Natural killer cell (primary cell): ENCODE results near the gene ZNF236. TPM values are rescaled to one million over a fixed set of nuclear protein-coding genes. Genes with fewer than 3 reads are reported as not detected.
"Not testable (repeated sequence)": the region's sequence is repeated elsewhere in the genome, so short reads cannot be mapped to it uniquely, and the experiment has no call there.

Experiments
- ATAC-seq, 3 donors: fragments of 150-1000 bp in 2 of 3; fragments of 200-7000 bp in 1 of 3; cut with Tn5 transposase; 1 replicate in 1 of 3; 2 replicates in 2 of 3; pipeline ENCODE4 v1.10.0; 2021; ENCODE audit warnings: mild to moderate bottlenecking in 2 of 3, moderate library complexity in 2 of 3
- DNase-seq, 2 donors: peaks; one replicate each; pipeline versions ENCODE4 v3.0.0 to v3.0.0-alpha.2; 2013 to 2021; ENCODE audit warnings: mixed read lengths in 1 of 2
- H3K27ac ChIP-seq: one replicate; pipeline ENCODE4 v1.5.1; 2013; ENCODE audit warnings: mild to moderate bottlenecking, low read length
- H3K27me3 ChIP-seq: one replicate; pipeline ENCODE4 v1.6.1; 2013; ENCODE audit warnings: low read length; ENCODE audit not compliant: control insufficient read depth, insufficient read depth
- H3K36me3 ChIP-seq: one replicate; pipeline ENCODE4 v1.6.1; 2013; ENCODE audit warnings: low read length; ENCODE audit not compliant: control insufficient read depth, insufficient read depth
- H3K4me1 ChIP-seq: one replicate; pipeline ENCODE4 v1.6.1; 2013; ENCODE audit warnings: low read length; ENCODE audit not compliant: control insufficient read depth, insufficient read depth
- H3K4me3 ChIP-seq: one replicate; pipeline ENCODE4 v1.5.1; 2013; ENCODE audit warnings: low read length
- H3K9me3 ChIP-seq: one replicate; pipeline ENCODE4 v1.6.1; 2013; ENCODE audit warnings: low read length; ENCODE audit not compliant: control insufficient read depth, insufficient read depth
- H3K27ac Mint-ChIP-seq, 2 donors: one replicate each; pipeline ENCODE4 v1.8.0; 2022; ENCODE audit warnings: mild to moderate bottlenecking in 2 of 2, mixed read lengths in 2 of 2, moderate library complexity in 1 of 2
- H3K27me3 Mint-ChIP-seq, 2 donors: one replicate each; pipeline ENCODE4 v1.8.0; 2022; ENCODE audit warnings: low read depth in 2 of 2, mixed read lengths in 2 of 2
- H3K36me3 Mint-ChIP-seq: one replicate; pipeline ENCODE4 v1.8.0; 2022; ENCODE audit warnings: mixed read lengths
- H3K4me1 Mint-ChIP-seq, 2 donors: one replicate each; pipeline ENCODE4 v1.8.0; 2022; ENCODE audit warnings: mixed read lengths in 2 of 2
- H3K4me3 Mint-ChIP-seq: one replicate; pipeline ENCODE4 v1.8.0; 2022; ENCODE audit warnings: mild to moderate bottlenecking, moderate library complexity, mixed read lengths
- H3K9me3 Mint-ChIP-seq, 2 donors: one replicate each; pipeline ENCODE4 v1.8.0; 2022; ENCODE audit warnings: mixed read lengths in 2 of 2
- WGBS: methylation state at CpG from one replicate; pipeline ENCODE4 v1.1.7; 2013; ENCODE audit warnings: missing lambda C conversion rate; ENCODE audit not compliant: insufficient coverage; 5-methylcytosine and 5-hydroxymethylcytosine counted together
- intact Hi-C: fragments of 100-400 bp; cut with micrococcal nuclease; formaldehyde crosslinking; loops from one replicate; pipeline ENCODE4 v1.14.2; 2022
- total RNA-seq, 4 donors: library from RNA; stranded (reverse); fragments of 120-200 nt in 1 of 4; gene quantifications; one replicate each; pipeline versions ENCODE4 v1.2.3 to v1.2.4, GENCODE V29; 2013 to 2022
- TF ChIP-seq, protein P1 (sequence below): fragments of 200-600 bp; IDR thresholded peaks from one replicate; pipeline ENCODE4 v1.8.0; 2022; ENCODE audit warnings: antibody characterized with exemption

The ZNF236 gene
- total RNA-seq, 3 donors from 2014 or later (not counting 1 experiment from before 2014, with no cell fraction given): 35.1 to 42.2 (median 39.7) TPM

DNA sequence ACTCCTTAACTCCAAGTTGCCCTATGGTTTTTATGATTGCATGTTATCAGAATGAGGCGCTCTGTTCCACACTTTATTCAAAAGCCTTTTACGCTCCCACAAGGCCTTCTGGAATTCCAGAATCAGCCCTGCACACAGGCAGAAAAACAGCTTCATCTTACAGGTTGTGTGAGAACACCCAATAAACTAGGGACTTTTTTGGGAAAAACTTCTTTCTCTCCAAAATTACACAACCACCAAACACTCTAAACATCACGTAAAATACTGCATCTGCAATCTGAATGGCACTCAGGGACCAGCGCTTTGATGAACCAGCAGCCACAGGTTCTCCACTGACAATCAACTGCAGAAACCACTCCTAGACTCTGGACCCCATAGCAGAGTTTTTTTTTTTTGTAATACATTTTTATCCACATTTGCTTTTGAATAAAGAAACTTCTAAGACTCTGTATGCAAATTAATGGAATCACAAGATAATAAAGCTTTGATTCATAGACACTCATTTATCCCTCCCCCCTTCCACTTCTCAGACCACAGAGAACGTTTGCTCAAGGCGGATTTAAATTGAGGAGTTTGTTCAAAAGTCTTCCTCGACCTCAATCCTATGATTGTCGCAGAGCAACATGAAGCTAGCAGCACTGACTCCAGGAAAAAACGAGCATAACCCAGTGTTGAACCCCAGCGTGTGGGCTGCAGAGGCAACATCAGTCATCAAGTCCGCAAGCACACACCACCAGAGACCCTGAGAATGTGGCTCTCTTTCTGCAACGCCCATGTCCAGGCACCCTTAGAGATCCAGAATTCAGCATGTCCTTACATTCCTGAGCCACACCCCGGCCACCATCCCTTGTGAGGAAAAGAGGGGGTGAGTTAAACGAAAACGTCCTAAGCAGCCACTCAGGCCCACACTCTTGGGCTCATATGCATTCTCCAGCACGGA lies 193.7 kb downstream of the ZNF236 start:
- TF ChIP-seq, protein P1, sequence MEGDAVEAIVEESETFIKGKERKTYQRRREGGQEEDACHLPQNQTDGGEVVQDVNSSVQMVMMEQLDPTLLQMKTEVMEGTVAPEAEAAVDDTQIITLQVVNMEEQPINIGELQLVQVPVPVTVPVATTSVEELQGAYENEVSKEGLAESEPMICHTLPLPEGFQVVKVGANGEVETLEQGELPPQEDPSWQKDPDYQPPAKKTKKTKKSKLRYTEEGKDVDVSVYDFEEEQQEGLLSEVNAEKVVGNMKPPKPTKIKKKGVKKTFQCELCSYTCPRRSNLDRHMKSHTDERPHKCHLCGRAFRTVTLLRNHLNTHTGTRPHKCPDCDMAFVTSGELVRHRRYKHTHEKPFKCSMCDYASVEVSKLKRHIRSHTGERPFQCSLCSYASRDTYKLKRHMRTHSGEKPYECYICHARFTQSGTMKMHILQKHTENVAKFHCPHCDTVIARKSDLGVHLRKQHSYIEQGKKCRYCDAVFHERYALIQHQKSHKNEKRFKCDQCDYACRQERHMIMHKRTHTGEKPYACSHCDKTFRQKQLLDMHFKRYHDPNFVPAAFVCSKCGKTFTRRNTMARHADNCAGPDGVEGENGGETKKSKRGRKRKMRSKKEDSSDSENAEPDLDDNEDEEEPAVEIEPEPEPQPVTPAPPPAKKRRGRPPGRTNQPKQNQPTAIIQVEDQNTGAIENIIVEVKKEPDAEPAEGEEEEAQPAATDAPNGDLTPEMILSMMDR: no peak
- Mint-ChIP-seq H3K9me3 (peaks cover 0 to 2% of the 10 kb centered on the region in 2 donors), H3K4me3 (no peak overlapping the region), H3K36me3 (peaks cover under 1% of the 10 kb centered on the region), H3K4me1 (peaks cover 78 to 85% of the 10 kb centered on the region in 2 donors), H3K27me3 (no peaks in the 10 kb centered on the region), H3K27ac (peak overlapping the region; percentile 72 to 86)
- ATAC-seq (no peak), DNase-seq (no peak)
- Histone ChIP-seq H3K27me3 (no peaks in the 10 kb centered on the region), H3K27ac (no peak overlapping the region), H3K4me1 (peaks cover 40% of the 10 kb centered on the region), H3K4me3 (no peak overlapping the region), H3K36me3 (peaks cover 72% of the 10 kb centered on the region), H3K9me3 (no peaks in the 10 kb centered on the region)
- intact Hi-C loops: no loop called here
- 91% methylated on average over 15 of the region's 16 CpGs for WGBS

DNA sequence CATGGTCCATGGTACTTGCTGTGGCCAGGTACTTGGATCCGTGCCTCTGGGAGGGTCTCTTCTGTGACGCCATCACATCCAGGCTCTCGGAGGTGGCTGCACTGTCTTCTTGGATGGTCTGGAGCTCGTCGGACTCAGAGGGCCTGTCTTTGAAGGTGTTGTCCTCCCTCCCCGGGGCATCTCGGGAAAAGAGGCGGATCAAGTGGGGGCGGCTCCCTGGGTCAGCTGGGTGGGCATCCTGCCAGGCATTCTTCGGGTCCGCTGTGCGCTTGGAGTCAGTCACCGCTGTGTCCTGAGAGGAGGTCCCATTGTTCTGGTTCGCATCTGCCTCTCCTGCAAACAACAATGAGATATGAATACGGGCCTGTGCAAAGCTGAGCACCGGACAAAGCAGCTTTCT lies 194.6 kb downstream of the ZNF236 start:
- Mint-ChIP-seq H3K4me3 (no peak overlapping the region), H3K36me3 (no peaks in the 10 kb centered on the region), H3K4me1 (peaks cover 75 to 88% of the 10 kb centered on the region in 2 donors), H3K9me3 (peaks cover 0 to 2% of the 10 kb centered on the region in 2 donors), H3K27ac (peak overlapping the region; percentile 29 to 74), H3K27me3 (no peaks in the 10 kb centered on the region)
- H3K4me1 ChIP-seq: peaks cover 45% of the 10 kb centered on the region
- H3K27me3 ChIP-seq: no peaks in the 10 kb centered on the region
- no peak overlapping the region for H3K4me3 ChIP-seq
- no peaks in the 10 kb centered on the region for H3K9me3 ChIP-seq
- no peak for DNase-seq
- peaks cover 67% of the 10 kb centered on the region for H3K36me3 ChIP-seq
- no peak for ATAC-seq
- TF ChIP-seq, protein P1: no peak
- H3K27ac ChIP-seq: no peak overlapping the region
- WGBS: 97% methylated on average over 16 of the region's 16 CpGs
- intact Hi-C loops: no loop called here

DNA sequence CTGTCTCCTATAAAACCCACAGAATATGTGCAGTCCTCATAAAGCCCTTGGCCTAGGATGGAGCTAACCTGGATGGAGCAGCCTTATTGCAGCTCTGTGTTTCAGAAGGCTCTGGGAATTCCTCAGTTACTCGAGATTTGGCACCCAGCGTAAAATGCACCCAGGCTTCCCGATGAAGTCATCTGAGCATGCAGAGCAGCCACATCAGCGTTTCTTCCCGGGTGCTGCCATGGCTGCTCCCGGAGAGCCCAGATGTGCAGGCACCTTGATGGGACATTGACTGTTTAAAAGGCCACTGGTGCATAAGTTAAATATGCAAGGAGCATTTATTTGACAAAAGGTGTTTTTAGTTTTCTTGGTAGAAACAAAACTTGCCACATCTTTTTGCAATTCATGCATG lies 195.0 kb downstream of the ZNF236 start:
- H3K27me3 Mint-ChIP-seq: no peaks in the 10 kb centered on the region
- Histone ChIP-seq H3K36me3 (peaks cover 63% of the 10 kb centered on the region), H3K4me3 (no peak overlapping the region), H3K27ac (no peak overlapping the region), H3K27me3 (no peaks in the 10 kb centered on the region), H3K9me3 (no peaks in the 10 kb centered on the region), H3K4me1 (peaks cover 45% of the 10 kb centered on the region)
- WGBS: 98% methylated on average over 6 of the region's 6 CpGs
- DNase-seq: no peak
- ATAC-seq: no peak
- H3K4me3 Mint-ChIP-seq: no peak overlapping the region
- peak overlapping the region; percentile 29 to 74 for H3K27ac Mint-ChIP-seq
- no peaks in the 10 kb centered on the region for H3K36me3 Mint-ChIP-seq
- peaks cover 75 to 87% of the 10 kb centered on the region in 2 donors for H3K4me1 Mint-ChIP-seq
- H3K9me3 Mint-ChIP-seq: peaks cover 0 to 2% of the 10 kb centered on the region in 2 donors
- TF ChIP-seq, protein P1: no peak
- intact Hi-C loops: no loop called here

DNA sequence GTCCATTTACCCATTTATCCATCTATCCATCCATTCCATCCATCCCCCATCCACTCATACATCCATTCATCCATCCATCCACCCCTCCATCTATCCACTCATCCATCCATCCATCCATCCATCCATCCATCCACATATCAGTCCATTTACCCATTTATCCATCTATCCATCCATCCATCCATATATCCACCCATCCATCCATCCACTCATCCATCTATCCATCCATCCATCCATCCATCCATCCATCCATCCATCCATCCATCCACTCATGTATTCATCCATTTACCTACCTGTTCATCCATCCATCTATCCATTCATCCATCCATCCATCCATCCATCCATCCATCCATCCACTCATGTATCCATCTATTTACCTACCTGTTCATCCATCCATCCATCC lies 196.3 kb downstream of the ZNF236 start:
- ATAC-seq, DNase-seq, H3K4me3 ChIP-seq, intact Hi-C loops, H3K36me3 Mint-ChIP-seq, H3K27ac ChIP-seq, H3K9me3 ChIP-seq, H3K27me3 Mint-ChIP-seq, H3K4me3 Mint-ChIP-seq, H3K27me3 ChIP-seq, H3K9me3 Mint-ChIP-seq: not testable (repeated sequence)
- Mint-ChIP-seq H3K4me1 (peaks cover 75 to 89% of the 10 kb centered on the region in 2 donors), H3K27ac (peak overlapping the region; percentile 74 to 82)
- H3K36me3 ChIP-seq: peaks cover 53% of the 10 kb centered on the region
- H3K4me1 ChIP-seq: peaks cover 48% of the 10 kb centered on the region
